HG02610 (cell line): ENCODE results near the gene MKNK2.

Source experiments
- ATAC-seq: cut with Tn5 transposase; IDR thresholded peaks from one replicate; pipeline ENCODE4 v1.9.1; 2021; ENCODE audit warnings: mild to moderate bottlenecking, moderate library complexity; ENCODE audit not compliant: unreplicated experiment

Gene MKNK2

GRCh38 chr19:2033115-2033824, 17.8 kb downstream of the MKNK2 start:
- ATAC-seq: no peak

GRCh38 chr19:2032296-2032941, 18.6 kb downstream of the MKNK2 start:
- ATAC-seq: no peak

- no peak for ATAC-seq
Observed at GRCh38 chr19:2027361-2027760, 23.7 kb downstream of the MKNK2 start.

GRCh38 chr19:2026770-2027169, 24.3 kb downstream of the MKNK2 start:
- no peak for ATAC-seq

- no peak for ATAC-seq
Observed at GRCh38 chr19:2022289-2022688, 28.8 kb downstream of the MKNK2 start.

GRCh38 chr19:2021453-2022140, 29.4 kb downstream of the MKNK2 start:
- no peak for ATAC-seq

GRCh38 chr19:2018752-2019151, 32.3 kb downstream of the MKNK2 start:
- no peak for ATAC-seq

- ATAC-seq: no peak
Observed at GRCh38 chr19:2016041-2016807, 34.8 kb downstream of the MKNK2 start.

- ATAC-seq: no peak
Observed at GRCh38 chr19:2015608-2015950, 35.5 kb downstream of the MKNK2 start, which contains the start of gene BTBD2. Gene BTBD2 (minus strand): TSS chr19:2015714. CDS start chr19:2015703, 11 bp downstream.

- no peak for ATAC-seq
Observed at GRCh38 chr19:2014731-2015607, 36.1 kb downstream of the MKNK2 start.

- ATAC-seq: no peak
Observed at GRCh38 chr19:2014131-2014571, 36.9 kb downstream of the MKNK2 start.

- no peak for ATAC-seq
Observed at GRCh38 chr19:2013683-2013961, 37.4 kb downstream of the MKNK2 start.

GRCh38 chr19:2012941-2013682, 37.9 kb downstream of the MKNK2 start:
- ATAC-seq: no peak

GRCh38 chr19:2011169-2011568, 39.9 kb downstream of the MKNK2 start:
- no peak for ATAC-seq

- ATAC-seq: no peak
Observed at GRCh38 chr19:2010135-2010668, 40.8 kb downstream of the MKNK2 start.

- no peak for ATAC-seq
Observed at GRCh38 chr19:2003874-2004273, 47.2 kb downstream of the MKNK2 start.

GRCh38 chr19:1999856-2000515, 51.1 kb downstream of the MKNK2 start:
- no peak for ATAC-seq

GRCh38 chr19:1998712-1999708, 52.0 kb downstream of the MKNK2 start:
- no peak for ATAC-seq
